Dermis microvascular lymphatic vessel endothelial cell (primary cell): ENCODE measurements around the gene BRPF1. TPM values are rescaled to one million over a fixed set of nuclear protein-coding genes. Genes with fewer than 3 reads are reported as not detected.

Source experiments
- DNase-seq, 2 donors: peaks; one replicate each; pipeline versions ENCODE4 v3.0.0 to v3.0.0-alpha.2; 2010; ENCODE audit warnings: low read depth in 2 of 2
- total RNA-seq: library from RNA; depleted of rRNA; stranded (reverse); fragments of >200 nt; gene quantifications from 2 replicates; pipeline ENCODE4 v1.2.1, GENCODE V29; 2014

Gene BRPF1
- total RNA-seq, 1 donor from 2014 or later: 12.2 TPM

- no peak for DNase-seq
These were observed 27.7 kb upstream of the BRPF1 start, which contains the start of gene CPNE9 for GRCh38 chr3:9703736-9704346. Gene CPNE9, plus strand, starts transcription at chr3:9703833. Its CDS starts 164 bp downstream, at chr3:9703997.

- DNase-seq: peak in 1 of 2 donors; percentile 47
These were observed 26.9 kb upstream of the BRPF1 start for GRCh38 chr3:9704347-9705322.

DNA sequence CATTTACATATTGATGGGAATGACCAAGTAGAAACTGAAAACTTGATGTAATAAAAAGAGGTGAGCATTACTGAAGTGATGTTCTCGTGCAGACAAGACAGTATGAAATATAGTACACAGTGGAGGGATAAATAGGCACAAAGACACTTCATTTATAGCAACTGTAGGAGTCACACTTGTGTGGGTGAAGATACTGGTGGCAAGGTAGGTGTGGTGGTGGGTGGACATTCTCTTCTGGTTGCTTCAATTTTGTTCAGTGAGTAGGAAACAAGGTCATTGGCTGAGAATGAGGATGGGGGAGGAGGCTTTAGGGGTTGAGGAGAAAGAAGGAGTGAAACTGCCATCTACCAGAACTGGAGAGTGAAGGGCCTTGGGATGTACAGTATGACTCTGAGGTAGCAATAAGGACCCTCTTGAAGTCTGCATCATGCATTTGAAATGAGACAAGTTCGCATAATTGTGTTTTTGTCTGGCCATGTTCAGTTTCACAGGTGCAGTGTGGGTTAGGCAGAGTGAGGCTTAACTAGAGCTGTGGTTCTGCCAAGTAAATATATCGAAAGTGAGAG lies 21.3 kb upstream of the BRPF1 start:
- no peak for DNase-seq

- no peak for DNase-seq
These were observed 19.1 kb upstream of the BRPF1 start for GRCh38 chr3:9712415-9712814.

DNA sequence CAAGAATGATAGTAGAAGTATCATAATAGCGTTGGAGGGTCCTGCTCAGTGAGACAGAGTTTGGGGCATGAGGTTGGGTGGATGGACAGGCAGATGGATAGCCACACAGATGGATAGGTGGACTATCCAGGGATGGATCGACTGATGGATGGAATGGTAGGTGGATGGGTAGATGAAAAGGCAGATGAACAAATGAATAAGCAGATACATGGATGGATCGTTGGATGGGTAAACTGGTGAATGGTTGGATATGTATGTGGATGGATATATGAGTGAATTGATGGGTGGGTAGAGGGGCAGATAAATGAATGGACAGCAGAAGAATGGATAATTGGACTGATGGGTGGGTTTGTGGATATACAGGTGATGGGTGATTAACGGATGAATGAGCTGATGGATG lies 18.4 kb upstream of the BRPF1 start:
- DNase-seq: no peak

GRCh38 chr3:9715136-9715535 lies 16.4 kb upstream of the BRPF1 start:
- DNase-seq: no peak

- peak; percentile 68 to 89 for DNase-seq
These were observed 15.6 kb upstream of the BRPF1 start for GRCh38 chr3:9715764-9716437.

DNA sequence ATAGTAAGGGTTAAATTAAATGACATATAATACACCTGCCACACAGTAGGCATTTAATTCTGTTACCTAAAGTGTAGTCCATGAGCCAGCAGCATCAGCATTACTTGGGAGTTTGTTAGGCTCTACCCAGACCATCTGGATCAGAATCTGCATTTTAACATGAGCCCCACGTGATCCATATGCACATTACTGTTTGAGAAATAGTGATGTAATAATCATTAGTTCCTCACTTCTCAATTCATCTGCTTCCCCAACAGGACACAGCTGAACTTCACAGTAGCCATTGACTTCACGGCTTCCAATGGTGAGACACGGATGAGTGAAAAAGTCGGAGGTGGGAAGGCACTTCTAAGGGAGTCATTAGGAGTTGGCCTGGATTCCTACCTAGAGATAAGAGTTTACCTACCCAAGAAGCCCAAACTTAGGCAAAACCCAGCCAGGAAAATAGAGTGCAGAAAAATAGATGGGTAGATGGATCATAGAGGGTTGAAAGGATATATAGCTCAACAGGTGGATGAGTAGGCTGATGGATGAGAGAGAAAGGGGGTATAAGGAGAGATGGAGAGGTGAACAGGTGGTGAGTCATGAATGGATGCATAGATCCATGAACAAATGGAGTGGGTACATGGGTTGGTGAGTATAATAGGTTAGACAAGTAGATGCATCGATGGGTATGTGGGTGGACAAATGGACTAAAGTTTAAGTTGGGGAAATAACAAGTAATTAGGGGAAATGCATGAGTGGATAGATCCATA lies 14.6 kb upstream of the BRPF1 start:
- no peak for DNase-seq

DNA sequence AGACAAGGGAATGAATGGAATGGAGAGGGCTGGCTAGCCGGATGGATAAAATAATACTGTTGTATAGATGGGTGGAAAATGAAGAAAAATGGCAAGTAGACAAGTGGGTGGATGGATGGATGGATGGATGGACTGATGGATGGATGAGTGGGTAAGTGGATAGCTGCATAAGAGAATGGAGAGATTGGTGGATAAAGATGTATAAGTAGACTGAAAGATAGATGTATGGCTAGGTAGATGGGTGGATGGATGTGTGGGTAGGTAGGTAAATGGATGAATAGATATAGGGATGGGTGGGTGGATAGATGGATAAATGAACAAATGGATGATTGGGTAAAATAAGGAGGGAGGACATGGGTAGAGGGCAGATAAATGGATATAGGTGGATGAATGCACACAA lies 14.0 kb upstream of the BRPF1 start:
- DNase-seq: no peak

DNA sequence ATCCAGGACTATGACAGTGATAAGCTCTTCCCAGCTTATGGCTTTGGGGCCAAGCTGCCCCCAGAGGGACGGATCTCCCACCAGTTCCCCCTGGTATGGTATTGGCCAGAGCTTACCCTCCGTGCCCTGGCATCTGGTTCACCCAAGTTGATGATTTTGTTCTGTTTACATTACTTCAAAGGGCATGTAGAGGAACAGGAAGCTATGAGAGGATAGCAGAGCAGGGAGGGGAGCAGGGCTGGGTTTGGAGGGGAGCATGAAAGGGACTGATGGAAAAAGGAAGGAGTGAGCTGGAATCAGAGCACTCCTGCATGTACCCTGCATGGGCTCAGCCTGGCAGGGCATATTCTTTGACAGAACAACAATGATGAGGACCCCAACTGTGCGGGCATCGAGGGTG lies 13.4 kb upstream of the BRPF1 start:
- no peak for DNase-seq

GRCh38 chr3:9721015-9721699 lies 10.4 kb upstream of the BRPF1 start:
- DNase-seq: no peak

GRCh38 chr3:9721700-9722060 lies 9.9 kb upstream of the BRPF1 start:
- DNase-seq: no peak

DNA sequence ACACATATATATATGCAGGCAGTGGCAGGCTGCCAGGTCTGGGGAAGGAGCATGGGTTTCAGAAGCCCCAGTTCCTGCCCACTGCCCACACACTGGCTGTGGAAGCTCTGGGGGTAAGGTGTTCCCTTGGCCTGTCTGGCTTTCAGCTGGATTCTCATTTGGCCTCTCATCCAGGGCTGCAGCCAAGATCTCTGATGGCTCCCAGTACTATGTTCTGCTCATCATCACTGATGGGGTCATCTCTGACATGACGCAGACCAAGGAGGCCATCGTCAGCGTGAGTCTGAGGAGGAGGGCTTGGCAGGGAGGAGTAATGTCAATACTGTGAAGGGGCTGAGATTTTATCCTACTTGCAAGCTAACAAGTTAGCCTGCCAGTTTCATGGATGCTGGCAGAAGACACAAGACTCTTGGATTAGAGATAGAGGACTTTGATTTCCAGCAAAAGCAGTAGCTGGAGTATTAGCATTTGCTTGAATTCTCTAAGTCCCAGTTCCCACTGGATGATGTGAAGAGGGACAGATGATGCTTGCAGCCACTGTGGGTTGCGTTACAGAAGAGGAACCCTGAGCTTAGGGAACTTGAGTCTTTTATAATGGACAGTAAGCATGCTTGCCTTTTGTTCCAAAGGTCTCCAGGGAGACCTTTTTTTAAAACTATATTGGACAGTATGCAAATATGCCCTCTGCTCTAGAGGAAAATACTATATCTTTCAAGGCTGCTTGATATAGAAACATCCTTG lies 5.6 kb upstream of the BRPF1 start:
- DNase-seq: no peak

DNA sequence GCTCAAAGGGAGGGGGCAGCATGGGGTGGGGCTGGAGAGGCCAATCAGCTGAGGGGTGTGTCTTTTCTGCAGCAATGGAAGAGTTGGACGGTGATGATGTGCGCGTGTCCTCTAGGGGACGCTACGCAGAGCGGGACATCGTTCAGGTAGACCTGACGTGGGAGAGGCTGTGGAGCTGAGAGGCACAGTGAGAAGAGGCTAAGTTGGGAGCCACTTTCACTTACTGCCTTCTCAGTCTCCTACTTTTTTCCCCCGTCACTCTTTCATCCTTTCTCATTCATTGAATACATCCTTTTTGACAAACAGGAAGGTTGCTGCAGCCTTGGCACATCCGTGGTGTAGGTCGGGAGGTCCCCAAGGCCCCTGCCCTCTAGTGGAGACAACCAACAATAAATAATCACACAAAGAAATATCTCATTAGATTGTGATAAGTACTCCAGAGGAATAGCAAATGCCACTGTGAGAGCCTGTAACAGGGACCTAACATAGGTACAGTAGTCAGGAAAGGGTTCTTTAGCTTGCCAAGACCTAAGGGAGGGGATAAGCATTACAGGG lies 4.4 kb upstream of the BRPF1 start:
- no peak for DNase-seq

- no peak for DNase-seq
These were observed 3.8 kb upstream of the BRPF1 start for GRCh38 chr3:9727743-9728142.

DNA sequence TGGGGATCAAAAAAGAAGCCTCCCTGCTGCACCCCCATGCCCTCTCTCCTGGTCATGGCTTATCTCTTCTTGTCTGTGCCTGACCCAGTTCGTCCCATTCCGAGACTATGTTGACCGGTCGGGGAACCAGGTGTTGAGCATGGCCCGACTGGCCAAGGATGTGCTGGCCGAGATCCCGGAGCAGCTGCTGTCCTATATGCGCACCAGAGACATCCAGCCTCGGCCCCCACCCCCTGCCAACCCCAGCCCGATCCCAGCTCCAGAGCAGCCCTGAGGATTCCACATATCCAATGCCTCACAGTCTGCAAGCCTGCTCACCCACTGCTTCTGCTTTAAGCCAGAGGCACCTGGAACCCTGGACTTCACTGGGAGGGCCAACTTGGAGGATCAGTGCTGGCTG lies 2.1 kb upstream of the BRPF1 start:
- no peak for DNase-seq

GRCh38 chr3:9730657-9731205 lies 804 bp upstream of the BRPF1 start:
- no peak for DNase-seq

GRCh38 chr3:9732080-9732739 lies 675 bp downstream of the BRPF1 start:
- peak in 1 of 2 donors; percentile 34 for DNase-seq

- peak in 1 of 2 donors; percentile 20 for DNase-seq
These were observed 1.2 kb downstream of the BRPF1 start for GRCh38 chr3:9732740-9733115.
